PC-9 (cell line): ENCODE results near the gene TRIM28. TPM values are rescaled to one million over a fixed set of nuclear protein-coding genes. Genes with fewer than 3 reads are reported as not detected.

ENCODE experiments used
- BruUV-seq: library from RNA; stranded (reverse); fragments of 400-500 nt; replicated peaks from 2 replicates; lab custom pipeline; 2021; lab: Mats Ljungman, UMichigan
- CTCF ChIA-PET: fragments of 300-600 bp; sonication (Branson Sonifier 250); formaldehyde crosslinking; loops from one replicate; lab custom pipeline; 2022; ENCODE audit warnings: antibody characterized with exemption; lab: Charles Lee
- POLR2A ChIA-PET: fragments of 300-600 bp; sonication (Branson Sonifier 250); formaldehyde crosslinking; loops from one replicate; lab custom pipeline; 2022; ENCODE audit warnings: antibody characterized with exemption; ENCODE audit not compliant: unreplicated experiment; lab: Charles Lee
- DNase-seq, 2 experiments: peaks; one replicate each; pipeline versions ENCODE4 v3.0.0 to v3.0.0-alpha.2; 2015 to 2022; ENCODE audit warnings: mixed read lengths in 1 of 2
- H2AFZ ChIP-seq: fragments of 200-600 bp; sonication (generic); 2 replicates; pipeline ENCODE4 v1.8.1; 2017; ENCODE audit warnings: antibody characterized with exemption
- H3F3A ChIP-seq: fragments of 200-600 bp; sonication (generic); 2 replicates; pipeline ENCODE4 v1.8.1; 2017; ENCODE audit warnings: antibody characterized with exemption, mild to moderate bottlenecking, low read depth; ENCODE audit not compliant: insufficient read depth
- H3K27ac ChIP-seq: fragments of 200-600 bp; sonication (generic); 2 replicates; pipeline ENCODE4 v1.6.1; 2016; ENCODE audit warnings: mixed run types
- H3K27me3 ChIP-seq: fragments of 200-600 bp; sonication (generic); 2 replicates; pipeline ENCODE4 v1.6.1; 2016; ENCODE audit warnings: low read depth, mixed run types; ENCODE audit not compliant: insufficient read depth
- H3K36me3 ChIP-seq: fragments of 200-600 bp; sonication (generic); 2 replicates; pipeline ENCODE4 v1.6.1; 2016; ENCODE audit warnings: low read depth, mixed run types
- H3K4me1 ChIP-seq: fragments of 200-600 bp; sonication (generic); replicated peaks from 2 replicates; pipeline ENCODE4 v1.6.1; 2016; ENCODE audit warnings: mixed run types; ENCODE audit not compliant: insufficient read depth
- H3K4me2 ChIP-seq: fragments of 200-600 bp; sonication (generic); 2 replicates; pipeline ENCODE4 v1.6.1; 2017; ENCODE audit warnings: mixed run types
- H3K4me3 ChIP-seq: fragments of 200-600 bp; sonication (generic); 2 replicates; pipeline ENCODE4 v1.6.1; 2016; ENCODE audit warnings: mixed run types
- H3K79me2 ChIP-seq: fragments of 200-600 bp; sonication (generic); 2 replicates; pipeline ENCODE4 v1.6.1; 2017; ENCODE audit warnings: low read depth, mixed run types
- H3K9me2 ChIP-seq: fragments of 200-600 bp; sonication (generic); 2 replicates; pipeline ENCODE4 v1.8.1; 2017; ENCODE audit warnings: mild to moderate bottlenecking; ENCODE audit not compliant: insufficient read depth
- H3K9me3 ChIP-seq: fragments of 200-600 bp; sonication (generic); 2 replicates; pipeline ENCODE4 v1.8.1; 2016; ENCODE audit warnings: low read depth; ENCODE audit not compliant: insufficient read depth
- H4K20me1 ChIP-seq: fragments of 200-600 bp; sonication (generic); 2 replicates; pipeline ENCODE4 v1.8.1; 2017; ENCODE audit not compliant: insufficient read depth
- EZH2 ChIP-seq: fragments of 200-600 bp; sonication (generic); IDR thresholded peaks from 2 replicates; pipeline ENCODE4 v1.8.0; 2017; ENCODE audit warnings: antibody characterized with exemption, low read depth
- intact Hi-C: fragments of 100-400 bp; cut with micrococcal nuclease; formaldehyde crosslinking; loops from one replicate; pipeline ENCODE4 v1.10.0; 2022; ENCODE audit not compliant: unreplicated experiment
- total RNA-seq: library from RNA; stranded (reverse); gene quantifications from 2 replicates; pipeline ENCODE4 v1.2.3, GENCODE V29; 2021
- TF ChIP-seq, protein P1 (sequence below): fragments of 200-600 bp; sonication (generic); conservative IDR thresholded peaks from 2 replicates; pipeline ENCODE4 v1.6.1; 2017; ENCODE audit warnings: mixed run types, antibody characterized with exemption, mild to moderate bottlenecking, moderate library complexity

Gene TRIM28
- total RNA-seq, 1 experiment from 2014 or later, result 322 TPM

DNA sequence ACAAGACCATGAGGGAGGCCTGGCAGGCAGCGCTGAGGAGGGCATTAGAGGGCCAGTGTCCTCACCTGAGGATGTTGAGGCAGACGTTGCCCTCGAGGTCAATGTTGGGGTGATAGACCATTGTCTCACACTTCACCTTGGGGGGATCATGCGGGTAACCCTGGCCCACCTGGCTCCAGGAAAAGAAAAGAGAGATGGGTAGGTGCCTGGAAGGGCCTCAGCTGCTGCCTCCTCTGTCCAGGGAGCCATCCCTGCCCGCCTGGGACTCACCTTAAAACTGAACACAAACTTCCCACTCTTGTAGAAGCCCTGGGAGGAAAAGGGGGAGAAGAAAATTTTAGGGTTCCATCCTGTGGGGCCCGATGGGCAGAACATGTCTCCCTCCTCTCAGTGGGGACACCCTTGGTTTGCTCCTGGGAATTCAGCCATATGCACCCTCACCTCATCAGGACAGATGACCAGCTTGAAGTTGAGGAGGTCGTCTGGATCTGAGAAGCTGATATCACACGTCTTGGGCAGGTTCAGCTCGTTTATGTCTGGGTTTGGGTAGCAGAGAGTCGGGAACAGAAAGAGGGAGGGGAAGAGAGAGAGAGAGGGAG, 12.9 kb downstream of the TRIM28 start:
- TF ChIP-seq, protein P1, sequence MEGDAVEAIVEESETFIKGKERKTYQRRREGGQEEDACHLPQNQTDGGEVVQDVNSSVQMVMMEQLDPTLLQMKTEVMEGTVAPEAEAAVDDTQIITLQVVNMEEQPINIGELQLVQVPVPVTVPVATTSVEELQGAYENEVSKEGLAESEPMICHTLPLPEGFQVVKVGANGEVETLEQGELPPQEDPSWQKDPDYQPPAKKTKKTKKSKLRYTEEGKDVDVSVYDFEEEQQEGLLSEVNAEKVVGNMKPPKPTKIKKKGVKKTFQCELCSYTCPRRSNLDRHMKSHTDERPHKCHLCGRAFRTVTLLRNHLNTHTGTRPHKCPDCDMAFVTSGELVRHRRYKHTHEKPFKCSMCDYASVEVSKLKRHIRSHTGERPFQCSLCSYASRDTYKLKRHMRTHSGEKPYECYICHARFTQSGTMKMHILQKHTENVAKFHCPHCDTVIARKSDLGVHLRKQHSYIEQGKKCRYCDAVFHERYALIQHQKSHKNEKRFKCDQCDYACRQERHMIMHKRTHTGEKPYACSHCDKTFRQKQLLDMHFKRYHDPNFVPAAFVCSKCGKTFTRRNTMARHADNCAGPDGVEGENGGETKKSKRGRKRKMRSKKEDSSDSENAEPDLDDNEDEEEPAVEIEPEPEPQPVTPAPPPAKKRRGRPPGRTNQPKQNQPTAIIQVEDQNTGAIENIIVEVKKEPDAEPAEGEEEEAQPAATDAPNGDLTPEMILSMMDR, result no peak
- TF ChIP-seq EZH2, result no peak
- no peak overlapping the region for H3K27ac ChIP-seq
- H3F3A ChIP-seq, result peaks cover 9% of the 10 kb centered on the region; the same call in 1 of the 2 replicates
- no peaks in the 10 kb centered on the region for H4K20me1 ChIP-seq
- H3K9me3 ChIP-seq, result no peaks in the 10 kb centered on the region
- H2AFZ ChIP-seq, result no peak overlapping the region
- intact Hi-C loops, result no loop called here
- H3K4me2 ChIP-seq, result no peak overlapping the region
- ChIA-PET CTCF (no interaction called here), POLR2A (no interaction called here)
- H3K9me2 ChIP-seq, result no peaks in the 10 kb centered on the region
- BruUV-seq, result no TSS peak
- H3K4me3 ChIP-seq, result no peak overlapping the region
- no peak for DNase-seq
- H3K4me1 ChIP-seq, result peaks cover 7% of the 10 kb centered on the region; the same call in 1 of the 2 replicates
- H3K27me3 ChIP-seq, result no peaks in the 10 kb centered on the region
- H3K79me2 ChIP-seq, result peaks cover 13% of the 10 kb centered on the region
- no peaks in the 10 kb centered on the region for H3K36me3 ChIP-seq

- intact Hi-C loops, result no loop called here
- Histone ChIP-seq H3K9me2 (no peaks in the 10 kb centered on the region), H2AFZ (no peak overlapping the region), H3K36me3 (no peaks in the 10 kb centered on the region), H3K9me3 (no peaks in the 10 kb centered on the region), H3F3A (peaks cover 9% of the 10 kb centered on the region; the same call in 1 of the 2 replicates), H3K79me2 (peaks cover 13% of the 10 kb centered on the region), H4K20me1 (no peaks in the 10 kb centered on the region), H3K27ac (no peak overlapping the region), H3K27me3 (no peaks in the 10 kb centered on the region), H3K4me3 (no peak overlapping the region), H3K4me1 (peaks cover 7% of the 10 kb centered on the region; the same call in 1 of the 2 replicates), H3K4me2 (no peak overlapping the region)
- BruUV-seq, result no TSS peak
- ChIA-PET CTCF (no interaction called here), POLR2A (no interaction called here)
- TF ChIP-seq EZH2, result no peak
- TF ChIP-seq, protein P1, result no peak
- no peak for DNase-seq
Observed at GRCh38 chr19:58557221-58558065, 13.6 kb downstream of the TRIM28 start.

DNA sequence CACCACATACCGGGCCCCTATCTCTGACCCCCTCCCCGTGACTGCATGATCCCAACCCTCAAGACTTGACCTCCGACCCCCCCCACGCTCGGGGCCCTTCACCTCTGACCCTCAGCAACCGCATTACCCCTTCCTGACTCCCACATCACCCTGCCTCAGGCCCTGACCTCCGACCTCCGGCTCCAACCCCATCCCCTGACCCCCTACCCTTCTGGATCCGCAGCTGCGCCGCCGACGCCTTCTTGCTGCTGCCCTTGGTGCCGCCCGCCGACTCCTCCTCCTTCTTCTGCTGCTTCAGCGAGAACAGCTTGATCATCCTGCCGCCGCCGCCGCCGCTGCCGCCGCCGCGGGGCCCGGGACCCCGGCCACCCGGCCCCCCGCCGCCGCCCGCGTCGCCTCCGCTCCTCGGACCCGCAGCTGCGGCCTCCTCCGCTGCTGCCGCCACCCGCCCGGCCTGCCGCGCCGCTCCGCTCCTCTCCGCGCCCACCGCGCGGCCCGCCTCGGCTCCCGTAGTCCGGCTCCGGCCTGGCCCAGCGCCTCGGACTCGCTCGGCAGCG, 14.3 kb downstream of the TRIM28 start, which contains the start of gene UBE2M:
TSS of gene UBE2M (minus strand) at position 546 of the 557 bp plus-strand sequence. CDS start at position 316, 230 bp downstream.
- intact Hi-C loops, result no loop called here
- Histone ChIP-seq H3K4me3 (no peak within 1 kb of the TSS), H3K9me2 (no peaks in the 10 kb centered on the region), H3F3A (peaks cover 9% of the 10 kb centered on the region; the same call in 1 of the 2 replicates), H3K36me3 (no peaks in the 10 kb centered on the region), H2AFZ (no peak within 1 kb of the TSS), H3K79me2 (peaks cover 13% of the 10 kb centered on the region), H4K20me1 (no peaks in the 10 kb centered on the region), H3K4me1 (peaks cover 7% of the 10 kb centered on the region; the same call in 1 of the 2 replicates), H3K27ac (no peak within 1 kb of the TSS), H3K4me2 (no peak within 1 kb of the TSS), H3K27me3 (no peaks in the 10 kb centered on the region), H3K9me3 (no peaks in the 10 kb centered on the region)
- ChIA-PET CTCF (no interaction called here), POLR2A (no interaction called here)
- no peak for DNase-seq
- no TSS peak for BruUV-seq
- no peak for TF ChIP-seq EZH2
- TF ChIP-seq, protein P1, result no peak
